Measurements from ENCODE around the gene NUS1. TPM values are rescaled to one million over a fixed set of nuclear protein-coding genes. Genes with fewer than 3 reads are reported as not detected.
"Not testable (repeated sequence)": the region's sequence is repeated elsewhere in the genome, so short reads cannot be mapped to it uniquely, and the experiment has no call there.

The NUS1 gene
- total and polyA plus RNA-seq, 10 of the 15 experiments (the other 5 are each of a cell fraction or from before 2014, with no cell fraction given): 16.7 to 46.5 (median 22.1) TPM

- H2AFZ ChIP-seq (ENCODE audit: control insufficient read depth, low read depth, low read length); in situ Hi-C loops (cut with MboI); H4K20me1 ChIP-seq (ENCODE audit: control insufficient read depth, insufficient read depth); CTCF ChIA-PET; intact Hi-C loops (cut with micrococcal nuclease; ENCODE audit: unreplicated experiment); H3K27ac ChIP-seq (ENCODE audit: control insufficient read depth, insufficient read depth); BruUV-seq (replicated peaks); ATAC-seq; H3K9me3 ChIP-seq (replicated peaks; ENCODE audit: control insufficient read depth, insufficient read depth, low read length); H3K4me3 ChIP-seq; RAD21 ChIA-PET (ENCODE audit: unreplicated experiment); POLR2A ChIA-PET; H3K27me3 ChIP-seq (replicated peaks in 1 of 2; ENCODE audit: control insufficient read depth in 2 of 2, insufficient read depth in 2 of 2, low read length in 1 of 2); H3K36me3 ChIP-seq (ENCODE audit: control insufficient read depth in 2 of 2, insufficient read depth in 2 of 2, low read length in 1 of 2); DNase-seq (ENCODE audit: low read depth, low spot score); H3K4me2 ChIP-seq (ENCODE audit: control insufficient read depth, insufficient read depth); H3K4me1 ChIP-seq (ENCODE audit: control insufficient read depth, insufficient read depth, low read length); SMC1A ChIA-PET (ENCODE audit: uncharacterized antibody, unreplicated experiment); H3K9ac ChIP-seq (ENCODE audit: control insufficient read depth, insufficient read depth, low read length); H3K79me2 ChIP-seq (ENCODE audit: control insufficient read depth, insufficient read depth, low read length); FAIRE-seq: not testable (repeated sequence)
- WGBS (ENCODE audit: insufficient coverage, insufficient replicate concordance, low lambda C conversion rate, missing lambda C conversion rate): 92% methylated on average over 18 of the region's 25 CpGs
These were observed 75.4 kb downstream of the NUS1 start for GRCh38 chr6:117750675-117751074.

Other genes starting within 250 kb of the NUS1 start
- not detected in 2 replicates for gene ROS1, start 249.5 kb upstream of the NUS1 start, total RNA-seq (2014; rRNA removed)
- not detected in 2 replicates for gene ROS1, start 249.5 kb upstream of the NUS1 start, total RNA-seq (2014; rRNA removed; fragmentation: Illumina TruSeq; extraction: Trizol)
- gene ROS1, start 249.5 kb upstream of the NUS1 start, total RNA-seq (2021): 0.03 TPM in 2 replicates
- gene ROS1, start 249.5 kb upstream of the NUS1 start, polyA plus RNA-seq (2011; rRNA removed): 0.04 and 0.07 TPM in 2 replicates
- gene ROS1, start 249.5 kb upstream of the NUS1 start, polyA plus RNA-seq (2014; fragmentation: Illumina TruSeq; extraction: Trizol): under 0.01 TPM in 1 of 2 replicates, not detected in the other
- under 1 TPM in 1 of 2 experiments, not detected in 1; under 0.01 TPM for gene ROS1, start 249.5 kb upstream of the NUS1 start, polyA plus RNA-seq (2014; fragmentation: Nextera tagmentation; extraction: Ambion mirVana)
- gene ROS1, start 249.5 kb upstream of the NUS1 start, polyA plus RNA-seq (2014; rRNA removed): 0.03 TPM in 2 replicates
- not detected for gene ROS1, start 249.5 kb upstream of the NUS1 start, polyA plus RNA-seq (2016; fragmentation: Nextera tagmentation; extraction: Ambion mirVana)
- 8.4 and 11.3 TPM in 2 replicates for gene DCBLD1, start 192.8 kb upstream of the NUS1 start, total RNA-seq (2014; rRNA removed)
- 8.4 and 8.8 TPM in 2 replicates for gene DCBLD1, start 192.8 kb upstream of the NUS1 start, total RNA-seq (2014; rRNA removed; fragmentation: Illumina TruSeq; extraction: Trizol)
- 7.4 and 9.2 TPM in 2 replicates for gene DCBLD1, start 192.8 kb upstream of the NUS1 start, total RNA-seq (2021)
- 5.0 and 5.4 TPM in 2 replicates for gene DCBLD1, start 192.8 kb upstream of the NUS1 start, polyA plus RNA-seq (2011; rRNA removed)
- 6.3 and 8.1 TPM in 2 replicates for gene DCBLD1, start 192.8 kb upstream of the NUS1 start, polyA plus RNA-seq (2014; fragmentation: Illumina TruSeq; extraction: Trizol)
- gene DCBLD1, start 192.8 kb upstream of the NUS1 start, polyA plus RNA-seq (2014; fragmentation: Nextera tagmentation; extraction: Ambion mirVana): 1 to 10 TPM in 1 of 2 experiments, under 1 TPM in 1; 0.92 to 2.6 TPM
- gene DCBLD1, start 192.8 kb upstream of the NUS1 start, polyA plus RNA-seq (2014; rRNA removed): 8.2 and 8.8 TPM in 2 replicates
- 1 to 10 TPM; 9.0 TPM for gene DCBLD1, start 192.8 kb upstream of the NUS1 start, polyA plus RNA-seq (2016; fragmentation: Nextera tagmentation; extraction: Ambion mirVana)
- 18.8 and 23.7 TPM in 2 replicates for gene GOPC, start 73.0 kb upstream of the NUS1 start, total RNA-seq (2014; rRNA removed)
- 21.8 and 22.2 TPM in 2 replicates for gene GOPC, start 73.0 kb upstream of the NUS1 start, total RNA-seq (2014; rRNA removed; fragmentation: Illumina TruSeq; extraction: Trizol)
- gene GOPC, start 73.0 kb upstream of the NUS1 start, total RNA-seq (2021): 18.6 and 19.1 TPM in 2 replicates
- gene GOPC, start 73.0 kb upstream of the NUS1 start, polyA plus RNA-seq (2011; rRNA removed): 28.5 and 48.0 TPM in 2 replicates
- gene GOPC, start 73.0 kb upstream of the NUS1 start, polyA plus RNA-seq (2014; fragmentation: Illumina TruSeq; extraction: Trizol): 21.3 and 28.7 TPM in 2 replicates
- gene GOPC, start 73.0 kb upstream of the NUS1 start, polyA plus RNA-seq (2014; fragmentation: Nextera tagmentation; extraction: Ambion mirVana): 1 to 10 TPM; 5.8 to 8.2 TPM
- 14.7 and 17.3 TPM in 2 replicates for gene GOPC, start 73.0 kb upstream of the NUS1 start, polyA plus RNA-seq (2014; rRNA removed)
- gene GOPC, start 73.0 kb upstream of the NUS1 start, polyA plus RNA-seq (2016; fragmentation: Nextera tagmentation; extraction: Ambion mirVana): 10 to 100 TPM; 15.2 to 15.8 TPM
- not detected in 2 replicates for gene SLC35F1, start 231.8 kb downstream of the NUS1 start, total RNA-seq (2014; rRNA removed)
- not detected in 2 replicates for gene SLC35F1, start 231.8 kb downstream of the NUS1 start, total RNA-seq (2014; rRNA removed; fragmentation: Illumina TruSeq; extraction: Trizol)
- gene SLC35F1, start 231.8 kb downstream of the NUS1 start, total RNA-seq (2021): 0.05 TPM in 1 of 2 replicates, not detected in the other
- 0.01 and 0.03 TPM in 2 replicates for gene SLC35F1, start 231.8 kb downstream of the NUS1 start, polyA plus RNA-seq (2011; rRNA removed)
- gene SLC35F1, start 231.8 kb downstream of the NUS1 start, polyA plus RNA-seq (2014; fragmentation: Illumina TruSeq; extraction: Trizol): not detected in 2 replicates
- not detected for gene SLC35F1, start 231.8 kb downstream of the NUS1 start, polyA plus RNA-seq (2014; fragmentation: Nextera tagmentation; extraction: Ambion mirVana)
- gene SLC35F1, start 231.8 kb downstream of the NUS1 start, polyA plus RNA-seq (2014; rRNA removed): not detected in 2 replicates
- not detected for gene SLC35F1, start 231.8 kb downstream of the NUS1 start, polyA plus RNA-seq (2016; fragmentation: Nextera tagmentation; extraction: Ambion mirVana)